Measurements from ENCODE around the gene TNFRSF14.

The TNFRSF14 gene

DNA sequence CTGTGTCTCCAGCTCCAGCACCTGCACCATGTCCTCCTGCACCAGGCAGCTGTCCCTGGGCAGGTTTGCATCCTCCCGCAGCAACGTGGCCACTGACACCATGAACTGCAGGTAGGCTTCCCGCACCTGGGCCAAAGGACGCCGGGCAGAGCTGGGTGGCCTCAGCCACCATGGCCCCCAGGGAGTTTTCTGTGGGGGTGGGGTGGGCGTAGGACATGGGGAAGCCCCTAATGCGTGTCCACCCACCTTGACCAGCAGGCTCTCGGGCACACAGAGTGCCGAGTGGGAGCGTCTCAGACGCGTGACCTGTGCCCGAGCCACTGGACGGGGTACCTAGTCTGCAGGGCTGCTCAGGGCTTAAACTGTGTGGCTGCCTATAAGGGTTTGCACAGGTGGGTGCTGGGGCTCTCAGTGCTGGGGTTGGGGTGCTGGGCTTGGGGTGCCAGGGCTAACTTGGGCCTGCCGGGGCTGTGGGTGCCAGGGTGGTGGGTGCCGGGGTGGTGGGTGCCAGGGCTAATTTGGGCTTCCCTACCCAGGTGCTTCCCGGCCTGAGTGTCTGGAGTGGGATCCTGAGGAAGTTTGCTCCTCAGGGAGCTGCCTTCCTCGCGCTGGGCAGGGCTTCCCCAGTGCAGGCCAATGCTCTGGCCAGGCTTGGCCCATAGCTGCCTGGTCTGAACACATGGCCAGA lies 48.1 kb downstream of the TNFRSF14 start:
- DNase-seq = no peak

DNA sequence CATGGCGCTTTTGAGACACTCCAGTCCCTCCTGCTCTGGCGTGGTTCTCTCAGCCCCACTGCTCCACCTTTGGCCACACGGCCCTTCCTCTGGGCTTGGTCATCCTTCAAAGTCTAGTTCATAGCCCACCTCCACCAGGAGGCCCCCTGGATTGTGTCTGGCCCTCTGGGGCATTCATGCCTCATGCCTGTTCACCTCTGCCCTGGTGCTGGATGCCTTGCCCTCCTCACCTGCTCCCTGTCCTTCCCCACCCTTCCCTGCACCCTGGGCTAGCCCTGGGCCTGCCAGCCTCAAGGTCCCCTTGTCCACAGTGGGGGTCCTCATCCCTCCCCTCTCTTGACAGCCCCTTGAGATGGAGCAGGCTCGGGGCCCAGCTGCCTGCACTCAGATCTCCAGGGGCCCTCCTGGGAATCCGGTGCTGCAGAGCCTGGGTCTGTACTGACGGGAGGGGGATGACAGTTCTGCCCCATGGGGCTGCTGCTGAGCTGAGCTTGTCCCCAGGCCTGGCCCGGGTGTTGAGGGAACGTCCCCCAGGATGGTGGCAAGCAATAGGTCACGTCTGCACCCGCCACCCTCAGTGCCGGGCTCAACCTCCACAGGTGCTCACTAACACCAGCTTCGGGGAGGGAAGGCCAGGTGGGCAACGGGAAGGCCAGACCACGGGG lies 48.8 kb downstream of the TNFRSF14 start:
- DNase-seq = no peak

DNA sequence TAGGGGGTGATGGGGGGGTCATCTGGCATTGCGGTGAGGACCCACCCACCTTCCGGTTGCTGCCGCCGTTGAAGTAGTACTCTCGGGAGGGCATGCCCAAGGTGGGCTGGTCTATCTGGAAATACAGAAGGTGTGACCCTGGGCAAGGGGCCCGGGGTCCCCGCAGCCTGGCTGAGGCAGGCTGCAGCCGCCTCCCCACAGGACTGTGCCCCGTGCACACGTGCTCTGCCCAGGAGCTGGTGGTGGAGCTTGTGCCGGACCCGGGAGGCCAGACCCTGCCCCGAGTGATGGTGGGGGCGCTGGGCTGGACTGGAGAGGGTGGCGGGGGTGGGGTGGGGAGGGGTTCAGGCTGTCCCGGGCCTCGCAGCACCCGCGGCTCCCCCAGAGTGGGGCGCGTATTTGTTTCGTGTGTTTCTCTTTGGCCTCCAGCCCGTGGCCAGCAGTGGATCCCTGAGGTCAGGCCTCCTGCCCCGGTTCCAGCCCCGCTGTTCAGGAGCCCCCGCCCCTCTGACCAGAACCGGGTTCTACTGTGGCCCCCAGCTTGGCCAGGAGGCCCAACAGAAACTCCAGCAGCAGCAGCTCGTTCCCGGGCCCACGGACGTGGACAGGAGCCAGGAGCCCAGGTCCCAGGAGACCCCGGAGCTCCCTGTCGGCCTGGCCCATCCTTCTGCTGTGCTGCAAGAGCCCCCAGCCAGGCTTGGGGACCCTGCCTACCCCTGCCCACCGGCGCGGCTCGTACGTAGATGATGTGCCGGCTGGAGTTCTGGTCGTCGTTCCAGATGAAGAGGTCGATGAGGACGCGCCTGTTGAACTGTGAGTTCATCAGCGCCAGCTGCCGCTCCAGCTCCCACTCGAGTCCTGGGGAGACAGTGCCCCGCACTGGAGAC lies 49.6 kb downstream of the TNFRSF14 start:
- DNase-seq = no peak

DNA sequence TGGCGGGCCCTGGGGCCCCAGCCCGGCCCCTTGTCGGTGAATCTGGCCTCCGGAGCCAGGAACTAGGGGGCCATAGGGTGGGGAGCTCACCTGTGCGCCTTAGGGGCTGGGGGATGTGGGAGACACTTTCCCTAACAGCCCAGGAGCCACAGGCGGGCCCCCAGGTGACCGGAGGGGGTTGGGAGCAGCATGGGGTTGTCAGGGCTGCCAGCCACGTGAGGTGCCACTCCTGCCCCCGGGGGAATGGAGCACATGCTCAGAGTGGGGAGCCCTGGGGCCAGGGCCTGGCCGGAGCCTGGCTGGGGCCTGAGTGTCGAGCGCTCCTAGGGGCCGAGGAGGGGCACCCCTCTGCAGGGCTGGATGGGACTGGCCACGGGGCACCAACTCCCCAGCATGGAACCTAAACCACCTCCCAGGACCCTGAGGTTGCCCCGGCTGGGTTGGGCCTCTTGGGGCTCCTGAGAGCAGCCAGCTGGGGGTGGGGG lies 50.3 kb downstream of the TNFRSF14 start:
- no peak for DNase-seq

DNA sequence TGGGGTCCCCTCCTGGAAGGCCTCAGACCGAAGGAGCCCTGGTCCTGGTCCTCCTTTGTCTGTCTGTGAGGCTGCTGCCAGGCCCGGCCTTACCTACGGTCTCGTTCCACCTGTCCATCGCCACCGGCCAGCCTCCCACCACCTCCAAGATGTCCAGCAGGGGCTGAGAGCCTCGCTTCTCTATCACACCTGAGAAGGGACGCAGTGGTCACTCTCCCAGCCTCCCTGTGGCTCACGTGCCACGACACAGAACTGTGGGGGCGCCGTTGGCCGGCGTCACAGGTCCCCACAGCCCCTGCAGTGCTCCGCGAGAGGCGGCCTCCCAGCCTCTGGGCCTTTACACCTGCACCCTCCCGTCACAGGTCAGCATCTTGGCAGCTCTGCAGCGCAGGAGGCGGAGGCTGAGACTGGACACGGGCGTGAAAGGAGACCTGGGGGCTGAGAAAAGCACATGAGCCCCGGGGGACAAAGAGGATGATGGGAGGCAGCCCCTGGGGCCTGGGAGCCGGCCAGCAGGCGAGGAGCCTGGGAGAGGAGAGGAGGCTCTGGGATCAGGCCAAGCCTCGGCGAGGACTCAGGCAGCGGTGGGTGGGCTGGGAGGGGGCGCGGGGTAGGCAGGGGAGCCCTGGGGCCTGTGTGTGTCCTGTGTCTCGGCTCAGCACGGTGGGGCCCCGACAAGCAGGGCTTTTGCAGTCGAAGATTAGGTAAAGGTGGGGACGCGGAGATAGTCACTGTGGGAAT lies 50.9 kb downstream of the TNFRSF14 start:
- no peak for DNase-seq

DNA sequence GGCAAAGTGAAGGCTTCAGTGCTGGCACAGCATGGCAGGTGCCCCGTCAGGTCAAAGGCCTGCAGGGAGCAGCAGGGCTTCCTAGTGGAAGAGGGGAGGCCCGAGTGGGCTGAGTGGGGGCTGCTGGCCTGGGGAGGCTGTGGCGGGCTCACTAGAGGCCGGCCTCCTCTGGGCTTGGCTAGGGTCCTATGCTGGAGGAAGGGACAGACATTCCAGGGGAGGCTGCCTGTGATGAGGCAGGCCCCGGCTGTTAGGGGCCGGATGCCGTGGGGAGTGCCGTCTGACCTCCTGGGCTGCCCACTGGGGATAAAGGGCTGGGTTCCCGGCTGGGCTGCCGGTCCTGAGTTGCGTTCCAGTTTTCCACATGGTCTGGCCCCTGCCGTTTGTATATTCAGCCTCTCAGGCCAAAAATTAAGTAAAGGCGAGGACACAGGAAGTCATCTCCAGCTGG lies 51.5 kb downstream of the TNFRSF14 start:
- DNase-seq = no peak

DNA sequence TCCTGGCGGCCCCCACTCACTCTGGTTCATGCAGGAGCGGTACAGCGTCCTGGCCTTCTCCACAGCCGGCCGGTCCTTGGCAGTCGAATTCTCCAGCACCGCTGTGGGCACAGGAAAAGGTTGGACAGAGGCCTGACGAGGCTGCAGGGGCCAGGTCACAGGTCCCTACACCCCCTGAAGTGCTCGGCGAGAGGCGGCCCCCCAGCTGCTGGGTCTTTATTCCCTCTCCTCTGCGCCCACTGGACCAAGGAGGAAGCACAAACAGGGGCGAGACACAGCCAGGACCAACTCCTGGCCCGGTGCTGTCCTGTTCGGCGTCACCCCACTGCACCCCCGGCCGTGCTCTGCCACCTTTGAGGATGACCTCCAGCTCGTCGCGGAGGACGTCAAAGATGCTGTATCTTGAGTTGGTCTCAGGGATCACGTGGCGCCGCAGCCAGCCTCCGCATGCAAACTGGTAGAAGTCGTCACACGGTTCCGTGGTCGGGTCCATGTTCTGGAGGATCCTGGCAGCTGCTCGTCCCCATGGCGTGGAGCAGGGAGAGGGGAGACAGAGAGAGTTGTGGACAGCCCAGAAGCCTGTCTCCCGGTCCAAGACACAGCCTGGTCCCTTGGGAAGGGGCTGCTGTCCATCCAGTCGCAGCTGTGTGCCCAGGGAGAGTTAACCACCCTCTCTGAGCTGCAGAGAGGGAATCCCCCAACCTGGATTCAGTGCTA lies 53.3 kb downstream of the TNFRSF14 start:
- no peak for DNase-seq

DNA sequence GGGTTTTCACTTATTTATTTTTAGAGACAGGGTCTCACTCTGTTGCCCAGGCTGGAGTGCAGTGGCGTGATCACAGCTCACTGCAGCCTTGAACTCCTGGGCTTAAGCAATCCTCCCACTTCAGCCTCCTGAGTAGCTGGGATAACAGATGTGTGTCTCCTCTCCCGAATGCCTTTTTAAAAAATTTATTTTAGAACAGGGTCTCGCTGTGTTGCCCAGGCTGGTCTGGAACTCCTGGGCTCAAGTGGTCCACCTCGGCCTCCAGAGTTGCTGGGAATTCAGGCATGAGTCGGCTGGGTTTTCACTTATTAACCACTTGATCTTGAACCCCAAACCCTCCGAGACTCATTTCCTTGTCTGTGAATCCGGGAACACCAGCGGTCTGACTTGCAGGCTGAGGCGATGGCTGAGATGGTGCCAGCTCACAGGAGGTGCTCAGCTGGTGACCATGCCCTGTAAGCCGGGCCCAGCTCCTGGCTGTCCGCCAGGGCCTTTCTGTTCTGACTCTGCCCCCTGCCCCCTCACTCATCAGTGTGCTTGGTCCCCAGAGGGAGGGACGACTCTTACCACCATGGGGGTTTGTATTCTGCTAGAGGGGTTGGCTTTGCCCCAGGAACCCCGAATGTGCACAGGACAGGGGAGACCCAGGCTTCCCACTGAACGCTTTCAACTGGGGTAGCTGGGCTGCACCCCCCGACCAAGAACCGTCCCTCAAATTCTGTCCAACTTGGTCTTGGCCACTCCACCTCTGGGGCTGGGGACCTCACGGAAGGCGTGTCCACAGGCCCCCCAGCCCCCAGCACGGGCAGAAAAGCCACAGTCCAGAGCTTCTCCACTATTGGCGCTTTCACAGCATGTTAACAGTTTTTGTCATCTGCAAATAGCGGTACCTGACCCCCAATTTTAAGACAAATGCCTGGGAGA lies 54.1 kb downstream of the TNFRSF14 start:
- no peak for DNase-seq

DNA sequence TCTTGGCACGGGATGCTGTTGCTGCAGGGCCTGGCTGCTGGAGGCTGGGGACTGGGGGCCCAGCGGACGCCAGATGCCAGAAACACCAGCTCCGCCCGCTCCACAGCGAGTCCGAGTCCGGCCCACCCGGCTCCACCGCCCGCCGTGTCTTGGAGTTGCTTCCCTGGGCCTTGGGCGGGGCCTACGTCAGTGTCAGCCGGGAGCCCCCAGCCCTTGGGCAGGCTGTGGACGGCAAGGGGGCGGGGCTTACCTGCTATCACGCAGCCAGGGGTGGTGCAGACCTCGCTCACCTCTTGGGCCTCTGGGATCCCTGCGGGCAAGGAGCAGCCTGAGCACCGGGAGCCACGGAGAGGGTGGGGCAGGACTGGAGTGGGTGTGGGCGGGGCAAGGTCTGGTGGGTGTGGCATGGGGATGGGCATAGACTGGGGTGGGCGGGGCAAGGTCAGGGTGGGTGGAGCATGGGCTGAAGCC lies 54.9 kb downstream of the TNFRSF14 start:
- DNase-seq = no peak

DNA sequence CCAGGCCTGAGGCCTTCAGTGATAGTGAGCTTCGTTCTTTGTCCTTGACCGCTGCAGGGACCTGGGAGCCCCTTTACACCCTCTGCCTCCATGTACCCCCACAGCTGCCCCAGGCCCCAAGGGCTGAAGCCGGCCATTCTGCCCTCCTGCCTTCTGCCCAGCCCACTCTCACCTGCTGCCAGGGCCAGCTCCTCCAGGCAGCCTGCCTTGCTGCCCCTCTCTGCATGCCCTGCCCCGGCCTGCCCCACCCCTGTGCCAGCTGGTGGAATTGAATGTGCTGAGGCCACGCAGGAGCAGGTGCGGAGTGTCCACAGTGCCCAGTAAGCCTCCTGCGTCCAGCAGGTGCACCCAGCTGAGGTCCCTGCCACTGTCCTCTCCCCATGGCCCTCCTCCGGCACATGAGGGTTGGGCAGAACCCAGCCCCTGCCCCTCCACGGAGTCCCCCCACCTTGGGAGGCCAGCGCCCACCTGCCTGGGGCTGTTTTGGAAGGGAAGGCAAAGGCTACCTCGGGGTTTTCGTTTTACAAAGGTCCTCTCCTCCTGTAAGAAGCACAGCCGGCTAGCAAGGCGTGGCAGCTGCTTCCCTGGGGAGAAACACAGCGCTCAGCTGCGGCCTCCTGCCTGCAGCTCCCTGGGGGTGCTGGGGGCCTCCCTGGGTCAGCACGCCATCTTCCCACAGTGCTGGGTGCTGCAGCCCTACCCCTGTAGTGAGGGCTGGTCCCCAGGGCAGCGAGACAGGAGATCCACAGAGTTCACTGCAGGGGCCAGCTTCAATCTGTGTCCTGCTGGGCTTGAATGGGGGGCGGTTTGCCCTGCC lies 55.7 kb downstream of the TNFRSF14 start:
- DNase-seq = no peak

DNA sequence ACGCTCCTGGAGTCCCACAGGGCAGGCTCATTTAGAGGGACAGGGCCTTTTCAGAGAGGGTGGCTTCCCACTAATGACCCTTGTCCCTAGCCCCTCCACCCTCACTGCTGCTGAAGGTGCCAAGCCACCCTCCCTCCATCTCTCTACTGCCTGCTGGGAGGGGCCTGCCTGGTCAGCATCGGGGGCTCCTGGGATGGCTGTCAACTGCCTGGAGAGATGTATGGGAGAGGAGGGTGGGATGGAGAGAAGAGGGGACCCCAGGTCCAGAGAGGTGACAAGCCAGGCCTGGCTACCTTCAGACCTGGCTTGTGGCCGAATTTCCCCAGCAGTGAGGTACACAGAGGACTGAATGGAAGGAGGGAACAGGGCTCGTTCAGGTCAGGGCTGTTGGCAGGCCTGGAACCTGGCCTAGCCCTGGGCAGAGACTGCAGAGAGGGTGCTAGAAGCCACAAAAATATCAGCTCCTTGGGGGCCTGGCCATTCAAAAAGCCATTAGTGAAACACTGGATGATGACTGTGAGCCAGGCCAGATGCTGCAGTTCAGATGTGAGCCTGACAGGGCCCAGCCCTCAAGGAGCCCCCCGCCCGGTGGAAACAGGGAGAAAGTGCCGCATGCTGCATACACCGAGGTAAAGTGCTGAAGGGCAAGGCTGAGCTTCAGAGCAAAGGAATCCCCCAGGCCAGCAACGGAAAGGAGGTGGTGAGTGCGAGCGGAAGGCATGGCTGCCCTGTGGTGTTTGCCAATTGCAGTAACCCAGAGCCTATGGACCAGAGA lies 56.6 kb downstream of the TNFRSF14 start:
- no peak for DNase-seq

Data from NCI-H1105 treated with DMSO at 0.1 percent for 48 hours (cell line).